Germinal center (tissue), 1 donor: Measurements from ENCODE around the gene KCNMB2.
"Not testable (repeated sequence)": the region's sequence is repeated elsewhere in the genome, so short reads cannot be mapped to it uniquely, and the experiment has no call there.

ENCODE experiments used
- DNase-seq: peaks from one replicate; pipeline ENCODE4 v3.0.0; 2012; ENCODE audit warnings: mixed read lengths, low spot score

KCNMB2 gene

DNA sequence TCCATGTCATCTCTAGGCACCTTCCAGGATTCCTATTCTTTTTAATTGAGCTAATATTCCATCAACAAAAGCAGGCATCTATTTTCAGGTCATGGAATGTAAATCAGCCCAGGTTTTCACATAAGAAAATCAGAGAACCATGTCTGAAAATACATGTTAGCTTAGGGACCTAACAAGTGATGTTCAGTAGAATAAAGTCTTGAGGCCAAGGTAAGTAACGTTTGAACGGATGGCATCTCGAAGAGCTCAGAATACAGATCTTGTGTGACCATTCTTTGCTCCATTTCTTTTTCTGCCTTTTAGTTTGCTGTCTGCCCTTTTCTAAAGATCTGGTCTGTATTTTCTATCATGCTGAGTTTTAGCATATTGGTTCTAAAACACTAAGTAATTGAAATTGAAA, 16.5 kb upstream of the KCNMB2 start:
- no peak for DNase-seq

DNA sequence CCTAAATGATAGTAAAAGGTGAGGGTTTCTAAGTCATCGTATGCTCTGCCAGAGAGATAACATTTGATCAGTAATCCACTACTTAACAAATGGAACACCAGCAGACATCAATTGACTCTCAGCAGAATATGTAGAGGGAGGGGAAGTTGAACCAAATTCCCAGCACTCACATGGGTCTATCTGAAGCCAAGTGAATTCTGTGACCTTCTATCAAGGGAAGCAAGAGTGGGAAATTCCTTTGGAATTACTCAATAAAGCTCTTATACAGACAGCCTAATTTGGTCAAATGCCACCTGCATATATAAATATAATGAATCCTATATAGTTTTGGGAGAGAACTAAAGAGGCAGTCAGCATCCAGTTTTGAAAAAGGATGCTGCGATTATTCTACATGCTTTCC, 15.8 kb upstream of the KCNMB2 start:
- no peak for DNase-seq

DNA sequence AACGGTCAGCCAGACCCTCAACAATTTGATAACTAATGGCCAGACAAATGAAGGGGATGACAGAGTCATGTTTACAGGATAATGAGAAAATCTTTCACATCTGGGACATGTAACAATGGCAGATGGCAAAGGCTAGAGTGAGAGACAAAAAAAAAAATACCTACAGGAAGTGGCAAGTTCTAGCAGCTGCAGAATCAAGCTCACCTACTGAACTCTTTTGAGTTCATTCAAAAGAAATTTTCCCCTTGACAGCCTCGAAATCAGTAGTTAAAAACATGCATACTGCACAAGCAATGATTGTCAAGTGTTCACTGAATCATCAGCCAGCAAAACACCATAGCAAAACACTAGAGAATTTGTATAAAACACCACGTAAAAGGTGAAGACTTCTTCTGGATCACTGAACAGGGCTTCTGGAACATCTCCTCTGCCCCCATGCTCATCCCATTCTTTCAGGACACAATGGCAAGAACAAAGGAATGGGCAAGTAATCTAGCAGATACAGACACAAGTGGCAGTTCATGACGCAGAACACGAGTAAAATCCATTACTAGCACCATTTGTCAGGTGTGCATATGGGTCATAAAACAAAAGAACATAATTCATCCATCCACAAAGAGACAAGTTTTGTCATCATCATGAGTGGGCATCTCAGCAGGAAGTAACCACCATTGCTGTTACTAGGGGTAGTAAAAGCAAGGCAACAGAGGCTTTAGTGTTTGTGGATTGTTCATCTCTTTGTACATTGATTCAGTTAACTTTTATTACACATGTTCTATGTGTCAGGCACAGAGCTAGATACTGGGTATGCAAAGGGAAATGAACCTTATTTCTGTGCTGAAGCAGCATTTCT, 13.8 kb upstream of the KCNMB2 start:
- DNase-seq, result no peak

DNA sequence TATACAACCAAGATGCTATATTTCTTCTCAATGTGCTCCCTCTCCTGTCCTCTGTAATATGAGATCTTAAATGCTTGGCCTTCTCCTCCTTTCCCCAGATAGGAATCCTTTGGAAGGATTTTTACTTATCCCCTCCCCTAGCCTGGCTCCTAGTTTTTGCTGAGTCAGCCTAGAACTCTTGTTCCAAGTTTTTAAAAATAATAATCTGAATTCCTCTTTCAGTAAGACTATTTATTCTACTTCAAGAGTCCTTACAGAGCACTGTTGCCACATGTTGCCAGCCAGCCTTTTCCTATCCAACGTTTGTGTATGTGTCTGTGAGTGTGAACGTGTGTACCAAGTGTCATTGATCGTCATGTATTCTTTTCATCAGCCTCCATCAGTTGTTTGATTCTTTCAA, 11.0 kb upstream of the KCNMB2 start:
- DNase-seq, result no peak

DNA sequence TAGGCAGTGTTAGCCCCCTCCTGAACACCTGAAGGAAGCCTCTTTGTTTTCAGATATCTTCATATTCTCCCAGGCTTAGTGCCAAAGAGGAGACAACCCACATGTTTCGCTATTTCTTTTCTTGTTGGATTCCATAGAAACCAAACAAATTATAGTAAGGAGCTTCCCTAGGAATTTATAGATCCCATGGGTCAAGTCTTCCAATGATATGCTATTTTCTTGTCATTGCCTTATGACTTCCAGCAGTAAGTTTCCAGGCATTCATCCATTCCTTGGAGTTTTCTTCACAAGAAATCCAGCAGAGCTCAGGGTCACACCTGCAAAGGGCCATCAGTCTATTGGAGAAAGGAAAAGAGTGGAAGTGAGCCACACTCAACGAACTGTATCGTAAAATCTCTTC, 9.9 kb upstream of the KCNMB2 start:
- DNase-seq, result no peak

DNA sequence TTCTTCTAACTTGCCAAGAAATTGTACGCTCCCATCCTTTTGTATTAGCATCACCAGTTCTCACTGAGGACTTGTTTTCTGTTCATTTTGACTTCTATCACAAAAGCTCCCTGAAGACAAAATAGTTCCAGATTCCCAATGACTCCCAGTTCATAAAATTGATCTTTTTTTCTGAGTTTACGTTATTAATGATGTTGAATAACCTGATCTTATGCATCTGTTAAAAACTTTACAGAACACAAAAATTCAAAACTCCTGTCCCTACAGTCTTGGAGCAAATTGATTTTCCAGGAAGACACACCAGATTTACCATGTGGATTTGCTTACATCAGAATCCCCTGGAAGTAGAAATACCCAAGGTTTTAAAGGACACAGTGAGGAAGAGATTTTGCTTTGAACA, 8.3 kb upstream of the KCNMB2 start:
- no peak for DNase-seq

DNA sequence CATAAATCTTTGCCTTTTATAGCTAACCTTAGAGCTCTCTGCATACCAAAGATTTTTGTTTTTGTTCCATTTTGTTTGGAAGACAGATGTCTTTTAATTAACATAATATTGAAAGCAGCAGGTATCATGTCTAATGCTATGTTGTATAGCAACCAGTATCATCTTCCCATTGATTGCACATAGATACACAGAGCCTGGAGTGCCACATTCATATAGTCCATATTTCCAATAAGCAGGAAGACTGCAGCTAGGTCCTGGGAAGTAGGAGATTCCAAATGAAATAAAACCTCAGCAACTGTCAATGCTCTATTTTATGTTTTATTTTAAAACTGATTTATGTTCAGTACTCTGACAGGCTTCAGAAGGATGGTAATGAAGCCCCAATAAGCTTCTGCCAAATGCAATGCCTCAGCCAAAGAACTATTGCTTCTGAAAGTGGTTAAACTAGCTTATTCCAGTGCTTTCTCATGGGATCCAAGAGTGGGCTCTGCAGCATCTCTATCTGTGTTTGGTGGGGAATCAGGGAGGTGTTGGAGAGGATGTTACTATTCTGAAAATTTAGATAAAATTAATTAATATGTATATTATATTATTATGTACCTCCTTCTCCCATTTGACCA, 6.5 kb upstream of the KCNMB2 start:
- DNase-seq, result no peak

DNA sequence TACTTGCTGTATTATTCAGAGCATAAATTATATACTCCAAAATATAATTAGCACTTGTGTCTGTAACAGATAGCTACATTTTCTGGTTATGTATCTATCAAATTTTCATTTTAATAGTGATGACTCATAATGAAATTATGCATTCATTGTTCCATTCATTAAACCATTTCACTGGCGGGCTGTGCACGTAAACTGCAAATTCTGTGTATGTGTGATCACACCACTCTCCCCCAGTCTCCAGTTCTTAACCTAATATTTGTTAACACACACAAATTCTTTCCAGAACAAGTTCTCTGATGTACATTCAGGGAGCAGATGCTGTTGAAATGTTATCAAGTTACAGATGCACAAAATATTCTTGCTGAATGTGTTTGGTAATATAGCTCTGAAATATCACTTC, 3.8 kb upstream of the KCNMB2 start:
- DNase-seq, result no peak

DNA sequence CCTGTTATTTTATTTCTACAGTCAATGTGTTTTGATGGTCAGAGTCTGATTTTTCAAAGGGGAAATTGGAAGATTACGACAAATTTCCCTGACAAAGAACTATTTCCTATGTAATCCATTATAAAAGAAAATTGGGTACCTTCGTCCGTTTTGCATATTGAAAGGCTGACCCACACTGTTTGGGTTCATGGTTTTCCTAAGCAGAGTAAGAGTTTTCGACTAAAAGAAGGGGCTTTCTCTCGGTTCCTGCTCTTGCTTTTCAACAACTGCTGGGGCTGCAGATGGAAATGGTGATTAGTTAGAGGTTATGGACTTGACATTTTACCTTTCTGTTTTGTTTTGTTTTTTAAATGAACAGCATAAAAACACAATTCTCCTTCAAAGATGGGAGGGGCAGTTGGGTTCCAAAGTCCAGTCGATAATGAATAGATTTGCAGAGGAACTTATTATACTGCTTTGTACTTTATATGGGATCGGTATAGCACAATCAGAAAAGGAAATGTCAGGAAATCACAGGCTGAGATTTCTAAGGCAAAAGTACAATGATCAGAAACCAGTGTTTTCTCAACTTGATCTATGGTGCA, 978 bp downstream of the KCNMB2 start:
- DNase-seq, result no peak

DNA sequence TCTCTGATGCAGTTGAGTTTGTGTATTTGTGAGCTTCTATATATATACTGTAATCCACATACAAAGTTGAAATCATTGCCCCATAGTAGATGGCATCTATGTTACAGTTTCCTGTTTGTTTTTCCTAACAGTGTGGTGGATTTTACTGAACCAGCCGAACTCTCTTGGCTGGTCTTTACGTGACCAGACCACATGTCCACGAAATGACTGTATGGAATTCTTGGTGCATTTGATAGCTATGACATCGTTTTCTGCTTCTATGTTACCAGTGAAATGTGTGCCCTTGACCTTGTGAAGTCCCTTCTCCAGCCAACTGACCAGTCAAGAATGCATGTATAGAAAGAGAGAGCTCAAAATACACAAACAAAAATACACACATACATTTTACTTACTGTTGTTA, 1.8 kb downstream of the KCNMB2 start:
- DNase-seq, result no peak

DNA sequence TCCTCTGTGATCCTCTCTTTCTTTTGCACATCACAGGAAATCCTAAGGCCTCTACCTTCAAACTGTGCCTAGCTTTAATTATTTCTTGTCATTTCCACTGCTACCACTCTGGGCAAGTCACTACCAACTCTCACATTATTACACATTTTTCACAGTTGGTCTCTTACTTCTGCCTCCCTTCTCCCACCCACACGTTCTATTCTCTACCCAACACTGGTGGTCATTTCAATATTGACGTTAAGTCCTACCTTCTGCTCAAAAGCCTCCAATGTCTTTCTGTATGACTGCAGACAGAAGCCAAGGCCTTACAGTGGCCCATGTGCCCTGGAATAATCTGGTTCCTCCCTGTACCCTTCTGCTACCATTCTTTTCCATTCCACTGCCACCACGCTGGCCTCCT, 3.9 kb downstream of the KCNMB2 start:
- DNase-seq, result no peak

DNA sequence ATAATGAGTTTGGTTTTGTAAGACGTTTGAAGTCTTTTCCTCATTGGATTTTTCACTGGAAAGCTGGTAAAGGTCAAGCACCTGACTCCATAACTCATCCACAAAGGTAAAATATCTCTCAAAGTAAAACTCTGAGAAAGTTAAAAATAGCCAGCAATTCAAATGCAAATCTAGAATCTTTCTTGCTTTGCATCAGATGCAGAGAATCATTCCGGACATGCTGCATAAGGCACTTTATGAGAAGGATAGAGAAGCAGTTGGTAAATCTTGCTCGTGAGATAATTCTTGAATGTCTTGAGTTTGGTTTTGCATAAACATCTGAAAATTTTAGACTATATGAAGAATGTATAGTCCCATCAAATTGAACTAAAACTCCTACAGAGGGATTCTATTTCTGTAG, 9.1 kb downstream of the KCNMB2 start:
- no peak for DNase-seq

DNA sequence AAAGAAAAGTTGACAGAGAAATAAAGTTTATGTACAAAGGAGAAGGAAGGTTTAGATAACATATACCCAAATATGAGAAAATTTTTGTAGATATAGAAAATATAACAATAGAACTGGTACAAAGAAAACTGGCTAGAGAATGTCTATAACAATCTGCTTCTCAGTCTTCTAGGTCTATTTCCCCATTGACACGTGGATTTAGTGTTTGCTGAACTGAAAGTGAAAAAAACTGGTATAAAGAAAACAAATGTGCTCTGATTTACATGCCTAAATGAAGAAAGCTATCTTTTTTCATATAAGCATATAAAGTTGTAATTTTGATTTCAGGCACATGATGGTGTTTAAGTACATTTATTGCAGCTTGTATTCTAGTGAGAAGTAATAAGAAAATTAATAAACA, 9.8 kb downstream of the KCNMB2 start:
- DNase-seq, result no peak

DNA sequence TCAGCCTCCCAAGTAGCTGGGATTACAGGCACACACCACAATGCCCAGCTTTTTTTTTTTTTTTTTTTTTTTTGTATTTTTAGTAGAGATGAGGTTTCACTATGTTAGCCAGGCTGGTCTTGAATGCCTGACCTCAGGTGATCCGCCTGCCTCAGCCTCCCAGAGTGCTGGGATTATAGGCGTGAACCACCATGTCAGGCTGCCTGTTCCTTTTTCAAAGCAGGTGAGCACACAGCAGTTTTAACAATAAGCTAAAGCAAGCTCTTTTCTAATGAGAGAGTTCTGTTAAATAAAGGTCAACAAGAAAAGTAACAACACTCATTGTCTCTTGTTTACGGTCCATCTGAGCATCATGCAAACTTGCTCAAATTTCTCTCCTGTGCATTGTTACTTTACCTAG, 13.2 kb downstream of the KCNMB2 start:
- DNase-seq, result not testable (repeated sequence)

DNA sequence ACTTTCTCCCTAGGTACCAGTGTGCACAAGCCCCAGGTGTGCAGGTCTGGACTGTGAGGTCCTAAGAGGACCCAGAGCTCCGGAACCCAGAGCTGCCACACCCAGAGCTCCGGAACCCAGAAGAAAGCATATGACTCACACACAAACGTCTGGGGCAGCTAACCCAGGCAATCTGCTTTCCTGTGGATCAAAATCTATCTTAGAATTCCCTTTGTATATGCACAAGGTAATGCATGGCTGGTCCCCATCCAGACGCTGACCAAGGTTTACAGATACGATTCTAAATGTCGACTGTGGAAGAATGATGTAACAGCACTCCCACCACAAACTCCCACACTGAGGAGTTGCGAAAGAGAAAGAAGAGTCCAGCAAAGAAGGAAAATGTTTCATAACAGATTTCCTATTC, 15.7 kb downstream of the KCNMB2 start:
- DNase-seq, result no peak

DNA sequence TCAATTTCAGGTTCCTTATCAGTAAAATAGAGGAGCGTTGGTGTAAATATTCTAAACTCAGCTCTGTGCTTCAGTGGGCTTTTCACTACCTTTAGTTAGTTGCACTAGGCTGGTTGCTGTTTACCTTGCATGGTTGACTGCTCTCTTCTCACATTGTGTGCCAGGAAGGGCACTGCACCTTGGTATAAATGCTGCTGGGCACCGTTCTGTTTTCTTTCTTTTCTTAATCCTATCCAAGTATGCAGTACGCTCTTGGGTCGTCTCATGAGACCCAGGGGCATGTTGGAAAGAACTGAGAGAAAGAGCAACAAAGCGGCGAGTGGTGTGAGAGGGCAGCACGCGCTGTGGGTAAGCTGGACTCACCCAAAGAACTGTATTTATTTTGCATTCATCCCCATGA, 22.4 kb downstream of the KCNMB2 start:
- DNase-seq, result no peak

DNA sequence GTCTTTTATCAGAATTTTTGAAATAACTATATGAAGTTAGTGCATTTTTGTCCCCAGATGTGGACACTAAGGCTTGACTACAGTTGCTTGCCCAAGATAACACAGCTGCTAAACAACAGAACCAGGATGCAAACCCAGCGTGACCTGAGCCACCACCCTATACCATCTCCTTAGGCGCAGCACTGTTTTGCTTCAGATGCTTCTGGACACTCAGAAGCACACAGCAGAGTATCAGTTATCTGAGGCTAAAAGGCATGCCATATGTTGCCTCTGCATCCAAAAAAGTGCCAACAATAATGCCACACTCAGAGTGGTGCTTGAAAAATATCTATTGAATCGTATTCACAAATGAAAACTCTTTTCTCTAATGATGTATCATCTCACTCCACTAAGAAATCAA, 24.5 kb downstream of the KCNMB2 start:
- no peak for DNase-seq

DNA sequence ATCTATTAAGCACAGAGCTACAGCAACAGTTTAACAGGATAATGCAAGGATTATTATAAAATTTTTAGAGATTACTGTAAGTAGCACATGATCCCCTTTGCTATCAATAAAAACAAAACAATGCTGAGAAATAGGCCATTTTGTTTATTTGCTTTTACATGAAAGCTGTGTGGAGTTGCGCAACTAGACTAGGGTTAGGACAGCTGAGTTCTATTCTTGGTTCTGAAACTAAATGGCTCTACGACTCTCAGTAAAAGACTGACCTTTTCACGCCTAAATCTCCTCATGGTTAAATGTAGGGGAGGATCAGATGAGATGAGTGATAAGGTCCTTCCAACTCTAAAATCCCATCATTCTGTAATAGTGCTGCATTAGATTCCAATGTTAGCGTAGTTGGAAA, 25.0 kb downstream of the KCNMB2 start:
- no peak for DNase-seq

DNA sequence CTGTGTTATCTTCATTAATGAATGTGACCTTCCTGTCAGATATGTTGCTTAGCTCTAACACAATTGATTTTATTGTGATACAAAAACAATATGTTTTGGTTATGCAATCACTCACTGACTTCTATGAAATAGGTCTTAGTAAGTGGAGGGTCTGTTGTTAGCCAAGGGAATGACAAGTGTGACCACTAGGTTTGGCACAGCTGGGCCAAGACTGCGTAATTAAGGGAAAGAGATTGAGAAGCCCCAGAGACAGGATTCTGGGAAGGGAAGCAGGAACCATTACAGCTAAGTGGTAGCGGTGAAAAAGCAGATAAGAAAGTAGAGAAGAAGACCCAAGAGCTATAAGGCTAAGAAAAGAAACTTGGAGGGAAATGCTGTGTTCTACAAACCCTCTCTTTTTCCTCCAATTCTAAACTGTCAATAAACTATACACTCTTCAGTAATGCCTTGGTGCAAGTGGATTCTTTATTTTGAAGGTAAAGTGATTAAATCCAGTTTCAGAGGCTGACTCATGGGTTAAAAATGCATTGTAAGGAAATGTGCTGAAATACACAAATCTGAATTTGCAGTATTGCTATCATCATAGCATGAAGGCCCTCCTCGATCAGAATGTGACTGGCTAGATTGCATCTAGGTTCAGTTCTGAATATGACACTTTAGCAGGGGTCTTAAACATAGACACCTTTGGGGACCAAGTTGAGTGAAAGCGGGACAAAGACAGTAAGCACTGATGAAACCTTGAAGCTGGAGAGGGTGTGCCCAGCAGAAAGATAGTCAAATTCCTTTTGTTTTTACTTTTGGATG, 26.1 kb downstream of the KCNMB2 start:
- no peak for DNase-seq

DNA sequence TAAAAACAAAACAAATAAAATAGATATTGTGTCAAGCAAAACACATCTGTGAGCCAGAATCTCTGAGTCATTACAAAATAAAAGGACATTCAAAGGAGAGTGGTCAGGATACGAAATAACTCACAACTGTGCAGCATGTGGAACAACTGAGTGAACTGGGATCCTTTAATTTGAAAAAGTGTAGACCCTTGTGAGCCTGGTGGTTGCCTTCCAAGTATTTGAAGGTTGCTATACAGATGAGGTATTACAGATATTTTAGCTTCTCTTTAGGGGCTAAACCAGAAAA, 26.7 kb downstream of the KCNMB2 start:
- no peak for DNase-seq

DNA sequence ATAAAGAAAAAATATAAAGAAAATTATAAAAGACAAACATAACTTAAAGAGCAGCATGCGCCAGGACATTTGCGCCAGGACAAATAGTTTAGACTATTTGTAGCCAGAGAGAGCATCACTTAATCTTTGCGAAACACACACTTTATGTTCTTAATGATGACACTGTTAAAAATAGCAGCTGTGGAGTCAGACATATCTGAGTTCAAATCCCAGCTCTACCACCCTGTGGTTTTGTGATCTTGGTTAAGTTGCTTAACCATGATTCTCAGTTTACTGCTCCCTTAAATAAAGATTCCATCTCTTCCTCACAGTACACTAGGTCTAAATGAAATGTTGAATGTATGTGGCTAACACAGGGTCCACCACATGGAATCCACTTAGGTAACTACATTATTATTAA, 31.4 kb downstream of the KCNMB2 start:
- DNase-seq, result no peak

DNA sequence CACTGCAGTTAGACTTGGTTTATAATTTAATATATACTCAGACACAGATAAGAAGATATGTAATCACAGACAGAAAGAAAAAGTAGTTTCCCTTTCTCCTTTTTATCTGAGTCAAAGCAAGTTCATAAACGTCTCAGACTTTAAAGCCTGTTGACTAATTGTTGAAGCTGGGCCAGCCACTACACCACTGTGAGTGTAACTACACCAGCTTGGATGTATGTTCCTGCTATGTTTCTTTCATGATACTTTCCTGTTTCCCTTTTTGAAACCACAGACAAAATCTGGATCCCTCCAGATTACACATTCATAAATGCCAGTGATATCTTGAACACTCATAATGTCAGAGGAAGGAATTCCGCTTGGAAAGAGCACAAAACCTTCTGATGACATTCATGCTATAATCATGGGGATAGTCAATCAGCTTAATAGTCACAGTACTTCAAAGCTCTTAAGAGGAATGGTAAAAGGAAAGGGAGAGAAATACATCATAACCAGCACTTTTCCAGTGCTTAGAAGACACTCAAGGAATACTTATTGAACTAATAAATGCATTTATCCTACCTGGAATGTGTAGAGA, 32.0 kb downstream of the KCNMB2 start:
- DNase-seq, result no peak

DNA sequence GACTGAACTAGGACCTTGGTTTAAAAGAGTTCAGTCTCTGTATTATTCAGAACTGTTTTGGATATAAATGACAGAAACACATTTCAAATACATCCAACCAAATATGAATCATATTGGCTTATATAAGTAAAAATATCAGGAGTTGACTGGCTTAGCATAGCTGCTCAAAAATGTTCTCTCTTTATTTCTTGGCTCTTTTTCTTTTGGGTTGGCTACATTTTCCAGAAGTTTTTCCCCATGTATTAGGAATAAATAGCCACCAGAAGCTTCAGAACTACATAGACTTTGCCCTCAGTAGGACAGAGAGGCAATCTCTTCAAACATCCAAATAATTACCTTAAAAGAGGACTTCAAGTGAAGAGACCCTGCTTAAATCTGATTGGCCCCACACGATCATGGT, 32.7 kb downstream of the KCNMB2 start:
- DNase-seq, result no peak
